HS-5 (cell line): ENCODE results near the gene C2CD4D.
"Not testable (repeated sequence)": the region's sequence is repeated elsewhere in the genome, so short reads cannot be mapped to it uniquely, and the experiment has no call there.

Experiments used
- DNase-seq: peaks from one replicate; pipeline ENCODE4 v3.0.0-alpha.2; 2012; ENCODE audit warnings: low read depth

Gene C2CD4D

DNA sequence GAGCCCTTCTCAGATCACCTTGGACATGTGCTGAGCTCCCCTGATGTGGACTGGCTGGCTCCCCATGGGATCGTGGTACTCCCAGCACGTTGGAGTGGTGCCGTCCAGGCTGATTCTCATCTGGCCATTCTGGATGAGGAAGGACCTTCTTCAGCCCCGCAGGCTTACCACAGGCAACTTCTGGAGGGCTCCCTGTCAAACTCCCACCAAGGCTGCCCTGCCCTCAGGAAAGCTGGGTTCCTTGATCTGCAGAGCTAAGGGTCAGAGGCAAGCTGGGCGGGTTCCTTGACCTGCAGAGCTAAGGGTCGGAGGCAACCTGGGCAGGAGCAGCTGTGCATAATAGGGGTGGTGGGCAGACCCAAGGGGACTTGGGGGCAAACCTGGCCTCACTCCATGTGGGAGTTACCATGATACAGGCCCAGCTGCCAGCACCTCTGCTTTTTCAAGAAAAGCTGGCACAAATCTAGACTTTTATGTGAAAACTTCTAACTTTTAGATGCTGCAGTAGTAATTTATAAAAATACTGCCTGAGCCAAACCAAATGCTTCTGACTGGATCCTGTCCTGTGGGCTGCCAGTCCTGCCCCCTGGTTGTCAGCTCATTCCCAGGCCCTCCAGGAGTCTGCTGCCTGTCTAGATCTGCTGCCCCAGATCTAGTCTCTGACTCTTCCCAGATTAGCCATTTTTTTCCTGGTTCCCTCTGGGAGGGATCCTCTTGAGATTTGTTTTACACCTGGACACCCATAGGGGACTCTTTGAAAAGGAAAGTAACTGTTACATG lies 19.5 kb upstream of the C2CD4D start:
- no peak for DNase-seq

DNA sequence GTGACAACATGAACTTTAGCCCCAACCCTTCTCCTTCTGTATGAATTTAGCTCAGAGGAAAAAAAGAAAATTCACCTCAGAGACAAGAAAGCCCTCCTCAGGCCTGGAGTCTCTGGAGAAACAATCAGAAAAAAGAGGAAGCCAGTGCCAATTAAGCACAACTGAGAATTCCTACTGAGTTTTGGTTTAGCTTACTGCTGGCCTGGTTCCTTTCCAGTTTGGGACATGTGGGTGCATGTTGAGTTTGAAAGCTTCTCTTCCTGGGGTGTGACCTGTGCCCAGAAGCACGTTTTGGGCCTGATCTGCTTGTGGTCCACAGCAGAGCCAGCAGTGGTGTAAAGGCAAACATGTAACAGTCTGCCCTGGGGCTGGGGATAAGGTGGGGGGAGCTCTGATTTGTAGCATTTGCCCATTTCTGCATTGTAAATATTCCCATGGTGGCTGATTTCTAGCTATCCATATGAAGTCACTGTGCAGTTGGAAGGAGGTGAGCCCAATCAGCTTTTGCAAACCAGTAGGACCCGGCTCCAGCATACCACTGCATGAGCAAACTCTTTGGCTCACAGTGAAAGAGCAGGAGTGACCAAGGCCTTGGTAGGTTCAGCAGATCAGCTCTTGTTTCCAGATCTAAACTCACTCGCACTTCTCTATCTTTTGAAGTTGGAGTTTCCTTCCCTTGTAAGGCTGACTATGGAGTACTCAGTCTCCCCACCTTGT lies 18.6 kb upstream of the C2CD4D start:
- DNase-seq = no peak

- DNase-seq = no peak
Observed at GRCh38 chr1:151855933-151856332, 16.3 kb upstream of the C2CD4D start.

DNA sequence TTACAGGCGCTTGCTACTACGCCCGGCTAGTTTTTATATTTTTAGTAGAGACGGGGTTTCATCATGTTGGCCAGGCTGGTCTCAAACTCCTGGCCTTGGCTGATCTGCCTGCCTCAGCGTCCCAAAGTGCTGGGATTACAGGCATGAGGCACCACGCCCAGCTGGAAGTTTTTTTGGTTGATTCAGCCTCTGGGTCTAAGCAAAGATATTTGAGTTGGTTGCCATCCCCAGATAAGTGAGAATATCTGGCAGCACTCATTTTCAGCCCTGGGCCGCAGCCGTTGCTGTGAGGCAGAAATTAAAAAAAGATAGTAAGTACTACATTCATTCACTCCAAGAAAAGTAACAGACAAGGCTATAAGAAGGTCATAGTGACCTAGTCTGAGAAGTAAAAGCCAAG lies 15.9 kb upstream of the C2CD4D start:
- not testable (repeated sequence) for DNase-seq

- no peak for DNase-seq
Observed at GRCh38 chr1:151854658-151855057, 15.0 kb upstream of the C2CD4D start.

GRCh38 chr1:151853411-151853943 lies 13.9 kb upstream of the C2CD4D start, which contains the start of gene THEM5:
THEM5 (minus strand) TSS chr1:151853712; CDS start chr1:151853565, 147 bp downstream.
- DNase-seq = no peak

DNA sequence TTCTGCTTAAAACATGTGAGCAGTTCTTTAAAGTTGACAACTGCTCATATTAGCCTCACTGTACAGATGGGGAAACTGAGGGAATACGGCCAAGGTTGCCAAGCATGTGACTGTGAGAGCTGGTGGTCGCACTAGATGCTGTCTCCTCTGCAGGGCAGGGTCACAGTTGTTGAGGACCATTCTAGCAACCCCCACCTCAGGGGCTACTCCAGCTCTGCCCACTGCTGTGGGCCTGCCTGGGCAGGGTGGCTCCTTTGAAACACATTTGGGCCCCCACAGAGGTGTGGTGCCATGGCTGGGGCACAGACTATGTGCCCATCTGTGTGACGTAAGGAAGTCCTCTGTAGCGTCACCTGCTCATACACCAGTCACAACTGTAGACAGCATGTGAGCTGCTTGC lies 13.1 kb upstream of the C2CD4D start:
- DNase-seq = no peak

- no peak for DNase-seq
Observed at GRCh38 chr1:151851886-151852285, 12.3 kb upstream of the C2CD4D start.

DNA sequence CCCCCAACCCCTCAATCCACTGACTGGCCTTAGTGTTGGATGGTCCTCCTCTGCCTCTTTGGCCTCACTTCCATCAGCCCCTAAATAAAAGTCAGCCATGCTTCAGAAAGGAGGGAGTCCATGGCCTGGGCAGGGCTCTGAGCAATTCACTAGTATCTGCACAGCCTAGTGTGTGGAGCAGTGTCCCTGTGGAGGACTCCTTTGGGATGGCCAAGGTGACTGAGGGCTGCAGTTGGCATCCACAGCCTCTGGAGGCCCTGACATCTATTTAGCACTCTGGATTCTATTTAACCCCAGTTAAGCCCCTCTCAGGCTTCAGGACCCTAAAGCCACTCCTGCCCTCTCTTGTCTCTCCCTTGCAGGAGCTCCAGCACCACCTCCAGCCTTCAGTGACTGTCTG lies 10.3 kb upstream of the C2CD4D start:
- no peak for DNase-seq

DNA sequence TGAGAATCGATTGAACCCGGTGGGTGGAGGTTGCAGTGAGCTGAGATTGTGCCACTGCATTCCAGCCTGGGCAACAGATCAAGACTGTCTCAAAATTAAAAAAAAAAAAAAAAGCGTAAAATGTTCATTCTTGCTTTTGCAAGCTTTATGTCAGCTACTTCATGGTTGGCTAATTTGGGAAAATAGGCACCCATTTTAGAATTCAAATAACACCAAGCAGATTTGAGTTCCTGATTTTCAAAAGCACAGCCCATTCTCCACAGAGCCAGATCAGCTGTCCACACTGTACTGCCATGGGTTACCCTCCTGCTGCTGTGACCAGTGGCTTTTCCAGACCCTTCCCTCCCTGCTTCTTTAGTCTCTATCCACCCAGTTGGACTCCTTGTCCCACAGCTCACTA lies 9.5 kb upstream of the C2CD4D start:
- DNase-seq = no peak

DNA sequence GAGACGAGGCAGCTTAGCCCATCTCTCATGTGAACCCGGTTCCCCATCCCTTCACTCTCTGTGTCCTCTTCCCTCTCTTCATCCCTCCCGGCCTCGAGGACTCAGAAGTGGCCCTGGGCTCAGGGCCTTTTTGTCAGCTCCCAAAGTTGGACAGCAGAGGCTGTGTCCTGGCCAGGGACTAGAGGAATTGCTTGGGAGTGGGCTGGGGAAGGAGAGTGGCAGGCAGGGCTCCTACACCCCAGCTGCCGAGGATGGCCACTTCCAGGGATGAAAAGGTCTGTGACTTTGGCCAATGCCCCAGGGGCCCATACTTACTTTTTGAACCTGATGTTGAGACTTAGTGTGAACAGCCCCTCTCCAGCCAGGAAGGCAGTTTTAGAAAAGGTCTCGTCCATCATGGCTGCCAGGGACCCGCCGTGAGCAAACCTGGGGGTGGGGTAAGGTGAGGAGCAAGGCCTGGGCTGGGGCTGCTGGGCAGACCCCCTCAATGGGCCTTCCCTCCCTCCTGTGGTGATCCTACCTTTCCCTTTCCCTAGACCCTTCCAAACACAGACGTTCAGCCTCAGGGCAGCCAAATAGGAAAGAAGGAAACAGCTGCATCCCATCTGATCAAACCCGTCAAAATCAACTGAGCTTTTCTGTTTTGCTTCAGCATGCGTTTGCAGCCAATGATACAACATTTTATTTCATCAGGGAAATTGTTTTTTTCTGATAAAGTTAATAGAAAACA lies 8.4 kb upstream of the C2CD4D start:
- DNase-seq = no peak

DNA sequence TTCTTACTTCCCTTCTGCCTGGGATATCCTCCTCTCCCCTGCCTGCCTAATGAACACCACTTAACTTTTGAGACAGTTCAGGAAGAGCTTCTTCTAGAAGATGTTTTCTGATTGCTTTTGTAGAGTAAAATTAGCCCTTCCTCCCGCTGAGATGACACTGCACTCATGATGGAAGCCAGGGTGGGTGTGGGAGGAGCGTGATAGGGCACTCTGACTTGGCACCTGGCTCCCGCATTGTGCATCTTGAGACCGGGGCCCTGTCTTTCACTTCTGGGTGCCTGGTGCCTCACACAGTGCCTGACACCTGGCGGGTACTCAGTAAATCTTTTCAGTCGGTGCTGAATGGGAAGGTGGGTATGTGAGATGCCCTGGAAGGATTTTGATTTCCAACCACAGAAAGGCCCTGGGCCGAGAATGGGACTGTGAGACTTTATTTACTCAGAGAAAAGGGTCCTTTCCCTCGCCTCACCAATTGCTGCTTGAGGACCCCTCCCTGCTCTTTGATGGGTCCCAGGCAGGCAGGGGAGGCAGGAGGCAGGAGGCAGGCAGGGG lies 7.1 kb upstream of the C2CD4D start:
- no peak for DNase-seq

- no peak for DNase-seq
Observed at GRCh38 chr1:151846062-151846568, 6.5 kb upstream of the C2CD4D start.

DNA sequence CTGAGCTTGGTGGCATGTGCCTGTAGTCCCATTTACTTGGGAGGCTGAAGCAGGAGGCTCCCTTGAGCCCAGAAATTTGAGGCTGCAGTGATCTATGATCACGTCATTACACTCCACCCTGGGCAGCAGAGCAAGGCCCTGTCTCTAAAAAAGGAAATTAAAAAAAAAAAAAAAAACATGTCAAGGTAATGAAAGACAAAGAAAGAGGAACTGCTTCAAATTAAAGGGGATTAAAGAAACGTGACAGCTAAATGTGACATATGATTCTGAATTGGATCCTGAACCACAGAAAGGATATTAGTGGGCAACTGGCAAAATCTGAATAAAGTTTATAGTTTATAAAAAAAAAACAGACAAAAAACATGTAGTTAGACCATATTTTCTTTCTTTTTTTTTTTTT lies 3.8 kb upstream of the C2CD4D start:
- no peak for DNase-seq

DNA sequence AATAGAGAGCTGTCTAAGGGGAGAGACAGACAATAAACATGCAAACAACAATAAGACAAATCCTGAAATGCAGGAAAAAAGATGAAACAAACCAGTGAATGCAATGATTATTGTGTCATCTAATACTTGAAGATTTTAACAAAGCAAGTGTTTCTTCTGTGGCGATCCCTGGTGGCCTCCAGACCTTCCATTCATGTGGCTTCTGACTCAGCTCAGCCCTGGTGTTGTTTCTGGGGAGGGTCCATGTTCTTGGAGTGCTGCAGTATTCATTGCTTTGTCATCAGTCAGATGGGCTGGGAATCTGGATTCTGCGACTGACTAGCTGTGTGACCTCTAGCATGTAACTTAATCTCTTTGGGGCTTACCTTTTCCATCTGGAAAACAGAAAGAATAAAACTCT lies 1.5 kb upstream of the C2CD4D start:
- no peak for DNase-seq

GRCh38 chr1:151840421-151840820 lies 801 bp upstream of the C2CD4D start:
- no peak for DNase-seq

DNA sequence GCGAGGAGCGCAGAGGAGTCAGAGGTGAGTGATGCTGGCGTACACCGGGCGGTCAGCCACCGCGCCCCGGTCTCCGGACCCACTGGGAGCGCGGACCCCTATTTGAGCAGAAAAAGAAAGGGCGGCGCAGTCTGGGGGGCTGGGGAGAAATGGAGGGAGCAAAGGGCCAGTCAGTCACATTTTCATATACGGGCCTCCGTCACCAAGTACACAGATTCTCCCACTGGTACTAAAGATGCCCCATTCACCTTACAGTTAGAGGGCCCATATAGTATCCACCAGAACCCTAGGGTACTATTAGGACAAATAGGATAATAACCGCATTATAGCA lies 573 bp downstream of the C2CD4D start:
- no peak for DNase-seq

DNA sequence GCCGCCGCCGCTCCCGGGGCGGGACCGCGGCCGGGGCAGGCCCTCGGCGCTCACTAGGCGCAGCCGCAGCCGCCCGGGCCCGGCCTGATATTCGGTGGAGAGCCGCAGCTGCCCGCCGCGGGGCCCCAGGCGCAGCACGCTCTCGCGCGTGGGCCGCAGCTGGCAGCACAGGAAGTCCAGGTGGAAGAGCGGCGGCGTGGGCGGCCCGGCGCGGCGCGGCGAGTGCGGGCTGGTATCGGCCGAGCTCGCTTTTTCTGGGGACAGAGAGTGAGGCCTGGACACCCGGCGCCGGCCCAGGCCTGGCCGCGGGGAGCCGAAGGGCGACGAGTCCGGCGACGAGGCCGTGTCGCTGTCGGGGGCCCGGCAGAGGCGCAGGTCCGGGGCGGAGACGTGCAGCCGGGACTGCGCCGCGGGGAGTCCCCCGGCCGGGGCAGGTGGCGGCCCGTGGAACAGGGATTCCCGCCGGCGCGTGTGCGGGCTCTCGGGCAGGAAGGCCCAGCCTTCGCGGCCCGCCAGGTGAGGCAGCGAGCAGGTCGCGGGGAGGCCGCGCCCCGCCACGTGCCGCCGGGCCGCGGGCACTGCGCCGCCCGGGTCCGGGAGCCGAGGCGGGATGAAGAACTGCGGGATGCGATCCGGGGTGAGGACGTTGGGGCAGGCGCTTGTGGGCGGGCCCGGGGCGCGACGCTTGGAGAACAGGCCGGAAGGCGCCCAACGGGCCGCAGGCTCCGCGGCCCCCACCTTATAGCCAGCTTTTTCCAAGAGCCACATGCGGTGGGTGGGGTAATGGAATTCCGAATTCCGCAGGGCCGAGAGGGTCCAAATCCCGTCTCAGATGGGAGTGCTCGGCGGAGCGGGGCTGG lies 1.2 kb downstream of the C2CD4D start:
- no peak for DNase-seq

- no peak for DNase-seq
Observed at GRCh38 chr1:151837884-151838221, 1.8 kb downstream of the C2CD4D start.

DNA sequence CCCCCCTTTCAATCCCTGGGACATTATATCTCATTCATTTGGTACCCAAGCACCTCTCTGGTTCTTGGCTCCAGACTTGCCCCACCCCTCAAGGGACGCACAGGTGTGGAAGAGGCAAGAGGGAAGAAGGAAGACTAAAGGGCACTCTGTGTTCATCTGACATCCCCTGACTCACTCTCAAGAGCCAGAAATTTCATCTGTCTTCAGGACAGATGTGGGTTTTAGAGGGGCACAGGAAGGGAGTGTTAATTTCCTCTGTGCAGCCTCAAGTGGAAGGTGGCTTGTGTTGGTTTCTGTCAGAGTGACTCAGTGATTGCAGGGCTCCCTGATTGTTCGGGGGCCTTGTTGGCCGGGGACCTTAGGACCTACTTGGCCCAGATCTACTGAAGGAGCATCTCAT lies 2.4 kb downstream of the C2CD4D start:
- DNase-seq = no peak

GRCh38 chr1:151835596-151835995 lies 4.0 kb downstream of the C2CD4D start:
- no peak for DNase-seq
